HepG2 (cell line): ENCODE measurements around the gene UQCC5.

Experiments used
- TCF7 ChIP-seq: sonication (generic); IDR thresholded peaks from 2 replicates; pipeline ENCODE4 v1.6.1; 2016; ENCODE audit warnings: antibody characterized with exemption, low read depth
- TF ChIP-seq, protein P1 (sequence below): sonication (generic); formaldehyde crosslinking; IDR thresholded peaks from 2 replicates; pipeline ENCODE4 v1.5.0; 2020; ENCODE audit warnings: mild to moderate bottlenecking, missing genetic modification reagents, moderate library complexity

DNA sequence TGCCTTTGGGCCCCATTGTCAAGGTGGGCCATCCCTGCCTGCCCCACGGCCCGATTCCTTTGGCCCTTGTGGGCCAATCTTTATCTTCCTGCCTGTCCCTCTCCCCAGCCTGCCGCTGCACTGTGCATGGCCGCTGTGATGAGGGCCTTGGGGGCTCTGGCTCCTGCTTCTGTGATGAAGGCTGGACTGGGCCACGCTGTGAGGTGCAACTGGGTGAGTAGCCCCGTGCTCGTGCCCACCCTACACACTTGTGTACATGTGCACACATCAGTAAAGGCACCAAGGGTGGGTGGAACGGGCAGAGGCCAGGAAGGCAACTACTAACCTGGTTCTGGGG, 14.9 kb upstream of the UQCC5 start:
- TF ChIP-seq, protein P1, sequence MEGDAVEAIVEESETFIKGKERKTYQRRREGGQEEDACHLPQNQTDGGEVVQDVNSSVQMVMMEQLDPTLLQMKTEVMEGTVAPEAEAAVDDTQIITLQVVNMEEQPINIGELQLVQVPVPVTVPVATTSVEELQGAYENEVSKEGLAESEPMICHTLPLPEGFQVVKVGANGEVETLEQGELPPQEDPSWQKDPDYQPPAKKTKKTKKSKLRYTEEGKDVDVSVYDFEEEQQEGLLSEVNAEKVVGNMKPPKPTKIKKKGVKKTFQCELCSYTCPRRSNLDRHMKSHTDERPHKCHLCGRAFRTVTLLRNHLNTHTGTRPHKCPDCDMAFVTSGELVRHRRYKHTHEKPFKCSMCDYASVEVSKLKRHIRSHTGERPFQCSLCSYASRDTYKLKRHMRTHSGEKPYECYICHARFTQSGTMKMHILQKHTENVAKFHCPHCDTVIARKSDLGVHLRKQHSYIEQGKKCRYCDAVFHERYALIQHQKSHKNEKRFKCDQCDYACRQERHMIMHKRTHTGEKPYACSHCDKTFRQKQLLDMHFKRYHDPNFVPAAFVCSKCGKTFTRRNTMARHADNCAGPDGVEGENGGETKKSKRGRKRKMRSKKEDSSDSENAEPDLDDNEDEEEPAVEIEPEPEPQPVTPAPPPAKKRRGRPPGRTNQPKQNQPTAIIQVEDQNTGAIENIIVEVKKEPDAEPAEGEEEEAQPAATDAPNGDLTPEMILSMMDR (CRISPR knock-in tag), result no peak
- TF ChIP-seq TCF7, result no peak
